GM12892 (cell line): Measurements from ENCODE around the gene PMIS2.

Experiments used
- DNase-seq: peaks from one replicate; pipeline ENCODE4 v3.0.0; 2011; ENCODE audit not compliant: insufficient read length
- FAIRE-seq: peaks from 2 replicates; lab custom pipeline; 2011; peaks lifted over from hg19 to GRCh38; lab: Jason Lieb, UNC
- POLR2A ChIP-seq: IDR thresholded peaks from 2 replicates; pipeline ENCODE4 v1.6.1; 2011; ENCODE audit warnings: low read depth, low read length, control low read depth
- POLR2AphosphoS5 ChIP-seq: IDR thresholded peaks from 2 replicates; pipeline ENCODE4 v1.6.1; 2011; ENCODE audit warnings: low read depth, low read length, control low read depth
- TAF1 ChIP-seq: IDR thresholded peaks from 2 replicates; pipeline ENCODE4 v1.6.1; 2011; ENCODE audit warnings: low read depth, mild to moderate bottlenecking, control low read depth, low read length, borderline replicate concordance

The PMIS2 gene

DNA sequence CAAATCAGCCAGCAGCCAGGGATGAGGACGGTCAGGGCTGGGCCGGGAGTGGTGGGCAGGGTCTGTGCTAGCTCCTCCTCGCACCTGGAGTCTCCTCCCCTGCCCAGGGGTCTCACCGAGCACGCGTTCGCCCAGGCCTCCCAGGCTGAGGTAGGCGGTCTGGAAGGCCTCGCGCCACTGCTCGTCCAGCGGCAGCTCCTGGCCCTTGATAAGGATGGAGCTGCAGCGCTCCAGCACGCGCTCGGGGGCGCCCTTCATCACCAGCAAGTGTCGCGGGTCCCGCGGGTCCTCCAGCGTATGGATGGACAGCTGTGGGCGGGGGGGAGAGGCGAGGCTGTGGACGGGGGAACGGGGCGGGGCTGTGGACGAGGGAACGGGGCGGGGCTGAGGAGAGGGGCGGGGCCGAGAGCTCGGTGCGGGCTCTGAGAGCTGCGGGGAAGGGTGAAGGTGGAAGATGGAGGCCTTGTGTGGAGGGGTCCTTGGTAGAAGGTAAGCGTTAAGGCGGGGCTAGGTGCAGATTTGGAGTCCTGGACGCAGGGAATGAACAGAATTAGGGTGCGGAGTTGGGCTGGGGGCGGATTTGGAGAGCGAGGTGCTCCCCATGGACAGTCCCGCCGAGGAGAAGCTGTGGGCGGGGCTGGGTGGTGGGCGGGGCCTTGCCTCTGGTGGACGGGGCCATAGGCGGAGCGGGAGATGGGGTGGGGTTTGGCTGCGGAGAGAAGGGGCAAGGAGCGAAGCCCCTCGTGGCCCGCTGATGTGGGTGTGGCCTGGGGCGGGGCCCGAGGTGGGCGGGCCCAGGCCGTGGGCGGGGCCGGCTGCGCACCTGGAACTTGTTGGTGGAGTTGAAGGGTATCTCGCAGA is 28.2 kb upstream of the PMIS2 start:
- DNase-seq (no peak), FAIRE-seq (peak; percentile 84)
- no peak for TF ChIP-seq POLR2A
- TF ChIP-seq TAF1: no peak
- no peak for TF ChIP-seq POLR2AphosphoS5

DNA sequence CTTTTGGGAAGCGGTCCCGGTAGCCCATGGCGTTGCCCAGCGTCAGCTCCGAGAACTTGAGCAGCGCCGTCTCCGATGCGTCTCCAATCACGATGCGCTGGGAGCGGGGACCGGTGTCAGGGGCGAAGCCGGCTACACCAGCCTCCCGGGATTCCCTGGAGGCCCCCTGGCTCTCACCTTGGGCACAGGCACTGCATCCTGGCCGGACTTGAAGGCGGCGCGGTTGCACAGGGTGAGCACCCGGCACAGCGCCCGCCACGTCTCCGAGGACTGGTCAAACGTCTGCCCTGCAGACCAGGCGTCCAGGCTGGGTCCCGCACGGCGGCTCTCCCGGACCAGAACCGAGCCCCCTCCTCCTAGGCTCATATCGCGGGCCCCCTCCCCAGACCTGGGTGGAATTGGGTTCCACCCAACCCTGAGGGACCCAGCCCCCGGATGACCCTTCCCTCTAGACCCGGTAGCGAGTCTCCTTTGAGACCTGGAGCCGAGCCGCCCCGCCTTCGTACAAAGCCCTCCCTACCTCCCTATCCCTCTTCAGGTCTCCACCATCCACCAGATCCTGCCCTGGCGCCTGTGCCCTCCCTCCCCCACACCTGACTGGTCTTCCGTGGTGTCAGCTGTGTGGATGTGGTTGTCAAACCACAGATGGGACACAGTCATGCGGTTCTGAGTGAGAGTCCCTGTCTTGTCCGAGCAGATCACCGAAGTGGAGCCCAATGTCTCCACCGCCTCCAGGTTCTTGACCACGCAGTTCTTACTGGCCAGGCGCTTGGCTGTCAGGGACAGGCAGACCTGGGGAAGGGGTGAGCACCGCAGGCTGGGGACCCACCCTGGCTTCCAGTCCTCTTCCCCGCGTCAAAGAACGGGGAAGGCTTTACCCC is 27.3 kb upstream of the PMIS2 start:
- no peak for DNase-seq
- no peak for FAIRE-seq
- TF ChIP-seq TAF1: no peak
- TF ChIP-seq POLR2A: no peak
- no peak for TF ChIP-seq POLR2AphosphoS5

DNA sequence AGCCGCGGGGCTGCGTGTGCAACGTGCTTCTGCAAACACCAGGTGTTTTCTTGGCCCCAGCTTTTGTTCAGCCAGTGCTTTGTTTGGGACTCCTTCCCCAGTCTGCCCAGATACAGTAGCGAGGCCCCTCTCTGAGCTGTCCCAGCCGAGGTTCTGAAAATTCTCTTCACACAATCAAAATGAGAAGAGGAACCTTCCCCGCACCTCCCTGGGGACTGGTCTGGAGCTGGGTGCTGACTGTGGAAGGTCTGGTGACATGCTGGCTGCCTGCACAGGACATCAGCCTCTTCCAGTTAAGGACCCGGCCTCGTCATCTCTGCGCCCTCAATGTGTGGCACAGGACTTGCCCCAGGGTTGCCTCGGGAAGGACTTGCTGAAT is 26.7 kb upstream of the PMIS2 start:
- no peak for TF ChIP-seq TAF1
- no peak for TF ChIP-seq POLR2AphosphoS5
- TF ChIP-seq POLR2A: no peak
- FAIRE-seq: no peak
- peak; percentile 52 for DNase-seq

DNA sequence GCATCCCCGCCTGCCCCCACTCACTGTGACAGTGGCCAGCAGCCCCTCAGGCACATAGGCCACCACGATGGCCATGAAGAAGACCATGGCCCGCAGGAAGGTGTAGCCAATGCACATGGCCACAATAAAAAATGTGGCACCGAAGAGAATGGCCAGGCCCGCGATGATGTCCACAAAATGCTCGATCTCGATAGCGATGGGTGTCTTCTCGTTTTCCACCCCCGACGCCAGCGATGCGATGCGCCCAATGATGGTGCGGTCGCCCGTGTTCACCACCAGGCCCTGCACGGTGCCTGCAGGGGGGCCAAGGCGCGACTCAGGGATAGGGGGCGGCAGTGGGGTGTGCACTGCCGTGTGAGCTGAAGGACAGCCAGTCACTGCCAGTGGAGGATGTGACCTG is 26.2 kb upstream of the PMIS2 start:
- TF ChIP-seq POLR2AphosphoS5: no peak
- TF ChIP-seq TAF1: no peak
- TF ChIP-seq POLR2A: no peak
- FAIRE-seq (no peak), DNase-seq (no peak)

DNA sequence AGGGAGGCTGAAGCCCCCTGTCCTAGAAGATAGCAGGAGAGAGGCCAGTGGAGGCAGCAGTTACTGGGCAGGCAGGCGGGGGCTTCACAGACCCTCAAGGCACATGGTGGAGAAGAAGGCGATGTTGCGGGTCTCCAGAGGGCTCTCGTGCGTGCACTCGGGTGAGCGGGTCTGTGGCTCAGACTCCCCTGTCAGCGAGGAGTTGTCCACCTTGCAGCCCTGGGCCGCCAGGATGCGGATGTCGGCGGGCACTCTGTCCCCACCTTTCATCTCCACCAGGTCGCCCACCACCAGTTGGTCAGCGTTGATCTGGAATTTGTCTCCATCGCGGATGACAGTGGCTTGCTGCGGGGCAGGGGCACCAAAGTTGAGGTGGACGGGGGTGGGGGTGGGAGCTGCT is 25.7 kb upstream of the PMIS2 start:
- FAIRE-seq: no peak
- DNase-seq: no peak
- TF ChIP-seq TAF1 (no peak), POLR2A (no peak), POLR2AphosphoS5 (no peak)

DNA sequence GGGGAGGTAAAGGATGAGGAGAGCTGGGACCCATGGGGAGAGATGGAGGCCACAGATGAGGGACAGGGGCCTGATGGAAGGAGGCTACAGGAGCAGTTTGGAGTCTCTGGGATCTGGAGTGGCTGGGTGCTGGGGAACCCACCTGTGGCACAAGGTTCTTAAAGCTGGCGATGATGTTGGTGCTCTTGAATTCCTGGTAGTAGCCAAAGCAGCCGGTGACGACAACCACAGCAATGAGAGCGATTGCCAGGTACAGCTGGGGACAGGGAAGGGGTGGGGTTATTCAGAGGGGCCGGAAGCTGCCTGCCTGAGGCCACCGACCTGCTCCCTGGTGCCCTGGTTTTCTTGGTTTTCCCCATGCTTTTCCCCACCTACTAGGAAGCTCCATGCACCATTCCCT is 25.3 kb upstream of the PMIS2 start:
- DNase-seq: no peak
- FAIRE-seq: no peak
- TF ChIP-seq POLR2A (no peak), POLR2AphosphoS5 (no peak)

DNA sequence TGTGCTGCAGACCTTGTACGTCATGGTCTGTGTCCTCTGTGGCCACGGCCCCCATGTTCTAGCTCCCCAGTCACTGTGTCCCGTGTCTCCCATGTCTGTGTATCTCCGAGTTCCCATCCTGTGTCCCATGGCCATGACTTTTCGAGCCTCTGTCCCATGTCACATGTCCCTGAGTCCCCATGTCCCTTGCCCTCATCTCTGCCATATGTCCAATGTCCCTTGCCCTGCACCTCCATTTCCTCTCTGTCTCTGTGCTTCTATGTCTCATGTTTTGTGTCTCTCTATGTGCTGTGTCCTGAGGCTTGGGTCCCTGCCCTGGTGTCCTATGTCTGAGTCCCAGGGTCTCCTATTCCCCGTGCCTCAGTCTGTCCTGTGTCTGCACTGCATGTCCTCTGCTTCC is 24.5 kb upstream of the PMIS2 start:
- DNase-seq: no peak
- TF ChIP-seq TAF1 (no peak), POLR2AphosphoS5 (no peak), POLR2A (no peak)
- no peak for FAIRE-seq

DNA sequence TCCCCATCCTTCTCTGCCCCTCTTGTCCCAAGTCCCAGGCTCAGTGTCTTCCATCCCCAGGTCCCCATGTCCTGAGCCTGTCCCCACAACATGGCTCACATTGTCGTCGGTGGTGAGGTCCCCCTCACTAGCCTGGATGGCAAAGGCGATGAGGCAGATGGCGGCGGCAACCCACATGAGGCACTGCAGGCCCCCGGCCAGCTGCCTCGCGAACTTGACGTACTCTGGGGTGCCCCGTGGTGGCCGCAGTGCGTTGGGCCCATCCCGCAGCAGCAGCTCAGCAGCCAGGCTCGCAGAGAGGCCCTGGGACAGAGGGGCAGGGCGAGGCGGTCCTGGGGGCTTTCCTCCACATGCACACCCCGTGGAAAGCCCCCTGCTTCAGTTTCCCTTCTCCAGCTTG is 23.6 kb upstream of the PMIS2 start:
- DNase-seq (no peak), FAIRE-seq (no peak)
- no peak for TF ChIP-seq TAF1

DNA sequence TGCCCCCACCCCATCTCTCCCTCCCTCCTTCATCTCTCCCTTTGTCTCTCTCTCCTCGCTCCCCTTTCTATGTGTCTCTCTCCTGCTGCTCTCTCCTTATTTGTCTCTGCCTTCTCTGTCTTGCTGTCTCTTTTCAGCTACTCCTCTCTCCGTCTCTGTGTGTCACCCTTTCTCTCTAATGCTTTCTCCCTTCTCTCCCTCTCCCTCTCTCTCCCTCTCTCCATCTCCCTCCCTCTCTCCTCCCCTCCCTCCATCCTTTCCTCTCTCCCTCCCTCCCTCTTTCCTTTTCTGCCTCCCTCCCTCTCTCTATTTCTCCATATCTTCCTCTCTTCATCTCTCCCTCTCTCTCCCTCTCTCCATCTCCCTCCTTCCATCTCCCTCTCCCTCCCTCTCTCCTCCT is 23.2 kb upstream of the PMIS2 start:
- FAIRE-seq: no peak
- no peak for TF ChIP-seq POLR2AphosphoS5
- no peak for TF ChIP-seq TAF1
- no peak for TF ChIP-seq POLR2A
- DNase-seq: no peak

DNA sequence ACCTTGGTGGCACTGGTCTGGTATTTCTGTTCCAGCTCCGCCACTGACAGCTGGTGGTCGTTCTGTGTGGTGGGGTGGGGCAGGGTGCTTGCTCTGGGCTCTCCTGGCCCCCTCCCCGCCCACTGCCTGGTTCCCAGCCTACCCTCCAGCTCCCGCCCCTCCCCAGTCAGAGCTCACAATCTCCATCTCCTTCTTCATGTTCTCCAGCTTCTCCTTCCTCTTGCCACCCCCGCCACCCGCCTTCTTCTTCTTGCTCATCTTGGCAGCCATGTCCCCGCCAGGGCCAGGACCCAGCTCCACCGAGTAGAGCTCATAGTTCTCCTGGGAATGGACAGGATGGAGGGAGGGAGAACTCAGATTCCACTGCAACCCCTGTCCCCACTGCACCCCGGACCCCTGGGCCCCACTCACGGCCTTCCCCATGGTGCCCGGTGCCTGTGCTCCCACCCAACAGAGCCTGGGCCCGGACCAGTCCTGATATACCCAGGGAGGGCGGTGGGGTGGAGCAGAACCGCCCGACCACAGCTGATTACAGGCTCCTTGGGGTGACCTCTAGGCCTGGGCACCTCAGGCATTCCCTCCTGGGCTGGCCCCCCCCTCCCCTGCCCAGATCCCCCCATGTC is 22.7 kb upstream of the PMIS2 start, which contains the start of gene ATP4A:
TSS of gene ATP4A (minus strand) at position 452 of the 623 bp plus-strand sequence. CDS start at position 423, 29 bp downstream.
- DNase-seq (no peak), FAIRE-seq (no peak)

DNA sequence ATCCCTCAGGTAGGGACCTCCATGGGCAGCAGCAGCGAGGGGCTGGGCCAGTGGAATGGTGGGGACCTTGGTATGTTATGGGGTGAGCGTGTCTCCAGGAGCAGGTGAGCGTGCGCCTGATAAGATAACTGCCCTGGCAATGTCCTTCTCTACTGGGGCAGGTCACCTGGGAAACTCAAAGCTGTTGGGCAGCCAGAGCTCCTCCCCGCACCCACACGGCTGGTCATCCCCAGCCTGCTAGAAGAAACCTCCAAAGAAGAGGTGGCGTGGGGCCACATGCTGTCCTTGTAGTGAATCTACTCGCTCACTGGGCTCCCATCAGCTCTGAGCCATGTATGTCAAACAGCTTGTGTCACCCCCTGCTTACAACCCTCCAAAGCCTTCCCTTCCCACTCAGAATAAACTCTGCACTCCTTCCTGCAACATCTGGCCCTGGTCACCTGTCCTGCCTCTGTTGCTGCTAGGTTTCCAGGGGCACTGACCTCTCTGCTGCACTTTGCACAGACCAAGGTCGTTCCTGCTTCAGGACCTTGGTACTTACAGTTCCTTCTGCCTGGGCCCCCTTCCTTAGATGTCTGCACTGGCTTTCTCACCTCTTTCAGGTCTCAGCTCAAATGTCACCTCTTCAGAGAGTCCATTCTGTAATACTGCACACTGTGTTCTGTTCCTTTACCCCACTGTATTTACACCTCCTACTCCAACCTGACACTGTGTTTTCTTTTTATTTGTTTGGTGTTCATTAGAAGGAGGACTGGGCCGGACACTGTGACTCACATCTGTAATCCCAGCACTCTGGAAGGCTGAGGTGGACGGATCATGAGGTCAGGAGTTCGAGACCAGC is 20.7 kb upstream of the PMIS2 start:
- no peak for DNase-seq
- FAIRE-seq: no peak
- TF ChIP-seq TAF1 (no peak), POLR2A (no peak), POLR2AphosphoS5 (no peak)

More for the DNA sequence above, 22.7 kb upstream of the PMIS2 start, which contains the start of gene ATP4A:
- TF ChIP-seq POLR2AphosphoS5 (no peak), POLR2A (no peak), TAF1 (no peak)
